ENCODE results near the gene SORBS2.
"Not testable (repeated sequence)": the region's sequence is repeated elsewhere in the genome, so short reads cannot be mapped to it uniquely, and the experiment has no call there.

The SORBS2 gene

GRCh38 chr4:185712350-185713024, 99.5 kb downstream of the SORBS2 start:
- DNase-seq (no peak), ATAC-seq (no peak)

- ATAC-seq, result no peak
- no peak for DNase-seq
Observed at GRCh38 chr4:185711726-185712125, 100.3 kb downstream of the SORBS2 start.

- DNase-seq (no peak), ATAC-seq (no peak)
Observed at GRCh38 chr4:185710487-185710995, 101.5 kb downstream of the SORBS2 start.

- DNase-seq, result no peak
- ATAC-seq, result no peak
Observed at GRCh38 chr4:185709802-185710486, 102.0 kb downstream of the SORBS2 start.

GRCh38 chr4:185708348-185708747, 103.6 kb downstream of the SORBS2 start:
- no peak for ATAC-seq
- no peak for DNase-seq

GRCh38 chr4:185707622-185708021, 104.4 kb downstream of the SORBS2 start:
- peak; percentile 46 for ATAC-seq
- not testable (repeated sequence) for DNase-seq

- no peak for ATAC-seq
Observed at GRCh38 chr4:185702147-185702663, 109.8 kb downstream of the SORBS2 start.

GRCh38 chr4:185700630-185701029, 111.4 kb downstream of the SORBS2 start:
- ATAC-seq, result no peak
- no peak for DNase-seq

More at GRCh38 chr4:185702147-185702663, 109.8 kb downstream of the SORBS2 start:
- no peak for DNase-seq

GRCh38 chr4:185700048-185700447, 111.9 kb downstream of the SORBS2 start:
- ATAC-seq (no peak), DNase-seq (no peak)

GRCh38 chr4:185697488-185697887, 114.5 kb downstream of the SORBS2 start:
- ATAC-seq (no peak), DNase-seq (no peak)

GRCh38 chr4:185695743-185696142, 116.3 kb downstream of the SORBS2 start:
- no peak for ATAC-seq
- DNase-seq, result no peak

GRCh38 chr4:185693548-185694215, 118.3 kb downstream of the SORBS2 start:
- DNase-seq (no peak), ATAC-seq (no peak)

GRCh38 chr4:185689407-185689806, 122.6 kb downstream of the SORBS2 start:
- no peak for ATAC-seq
- DNase-seq, result no peak

GRCh38 chr4:185685804-185686203, 126.2 kb downstream of the SORBS2 start:
- no peak for ATAC-seq

GRCh38 chr4:185683896-185684295, 128.1 kb downstream of the SORBS2 start:
- no peak for DNase-seq
- ATAC-seq, result no peak

More at GRCh38 chr4:185685804-185686203, 126.2 kb downstream of the SORBS2 start:
- no peak for DNase-seq

- no peak for ATAC-seq
Observed at GRCh38 chr4:185683222-185683621, 128.8 kb downstream of the SORBS2 start.

GRCh38 chr4:185682236-185682635, 129.8 kb downstream of the SORBS2 start:
- no peak for DNase-seq

More at GRCh38 chr4:185683222-185683621, 128.8 kb downstream of the SORBS2 start:
- no peak for DNase-seq

GRCh38 chr4:185681604-185682003, 130.4 kb downstream of the SORBS2 start:
- ATAC-seq (no peak), DNase-seq (no peak)

More at GRCh38 chr4:185682236-185682635, 129.8 kb downstream of the SORBS2 start:
- no peak for ATAC-seq

- ATAC-seq, result no peak
- DNase-seq, result no peak
Observed at GRCh38 chr4:185680617-185681016, 131.4 kb downstream of the SORBS2 start.

- ATAC-seq, result no peak
- no peak for DNase-seq
Observed at GRCh38 chr4:185679523-185679922, 132.5 kb downstream of the SORBS2 start.

- ATAC-seq (no peak), DNase-seq (no peak)
Observed at GRCh38 chr4:185677637-185678314, 134.2 kb downstream of the SORBS2 start.

- ATAC-seq (no peak), DNase-seq (no peak)
Observed at GRCh38 chr4:185672618-185673017, 139.4 kb downstream of the SORBS2 start.

Measured in stimulated activated naive CD8-positive, alpha-beta T cell treated with anti-CD3 and anti-CD28 coated beads, Interleukin-15, Interleukin-2, amounts not matched to agents 100 U/mL and 50 U/mL, for 24 hours (primary cell).